GM23338 (cell line): ENCODE data around the gene PPL.

Source experiments
- CREB1 ChIP-seq: fragments of 250-450 bp; sonication (Bioruptor Pico); IDR thresholded peaks from 2 replicates; pipeline ENCODE4 v1.5.0; 2020; ENCODE audit warnings: low read depth, mild to moderate bottlenecking, moderate library complexity
- JUNB ChIP-seq: IDR thresholded peaks from one replicate; pipeline ENCODE4 v1.6.1; 2016; ENCODE audit warnings: antibody characterized with exemption; ENCODE audit not compliant: unreplicated experiment
- TF ChIP-seq, protein P1 (sequence below), 2 experiments: fragments of 200-600 bp in 1 of 2; sonication (generic) in 1 of 2; conservative IDR thresholded peaks; 2 replicates each; pipeline versions ENCODE4 v1.5.1 to v1.6.1; 2016 to 2017; ENCODE audit warnings: antibody characterized with exemption in 2 of 2, low read depth in 2 of 2, mild to moderate bottlenecking in 2 of 2, moderate library complexity in 1 of 2
- TF ChIP-seq, protein P2 (sequence below): IDR thresholded peaks from one replicate; pipeline ENCODE4 v1.6.1; 2018; ENCODE audit warnings: antibody characterized with exemption; ENCODE audit not compliant: unreplicated experiment
- TF ChIP-seq, protein P3 (sequence below): fragments of 250-450 bp; sonication (Bioruptor Pico); IDR thresholded peaks from 2 replicates; pipeline ENCODE4 v1.5.0; 2020; ENCODE audit warnings: mild to moderate bottlenecking, moderate library complexity

DNA sequence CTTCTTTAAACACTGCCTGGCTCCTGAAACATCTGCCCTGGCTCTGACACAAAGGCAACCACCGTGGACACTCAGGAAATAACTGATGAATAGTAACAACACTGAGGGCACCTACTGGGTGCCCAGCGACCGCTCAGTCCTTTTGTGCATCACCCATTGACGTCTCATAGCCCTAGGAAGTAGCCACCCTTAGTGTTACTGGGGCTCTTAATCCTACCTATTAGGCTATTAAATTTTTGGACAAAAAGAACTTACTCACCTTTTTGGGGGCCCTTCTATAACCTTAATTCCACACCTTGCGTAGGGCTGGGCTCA, 11.7 kb downstream of the PPL start:
- TF ChIP-seq, protein P1, sequence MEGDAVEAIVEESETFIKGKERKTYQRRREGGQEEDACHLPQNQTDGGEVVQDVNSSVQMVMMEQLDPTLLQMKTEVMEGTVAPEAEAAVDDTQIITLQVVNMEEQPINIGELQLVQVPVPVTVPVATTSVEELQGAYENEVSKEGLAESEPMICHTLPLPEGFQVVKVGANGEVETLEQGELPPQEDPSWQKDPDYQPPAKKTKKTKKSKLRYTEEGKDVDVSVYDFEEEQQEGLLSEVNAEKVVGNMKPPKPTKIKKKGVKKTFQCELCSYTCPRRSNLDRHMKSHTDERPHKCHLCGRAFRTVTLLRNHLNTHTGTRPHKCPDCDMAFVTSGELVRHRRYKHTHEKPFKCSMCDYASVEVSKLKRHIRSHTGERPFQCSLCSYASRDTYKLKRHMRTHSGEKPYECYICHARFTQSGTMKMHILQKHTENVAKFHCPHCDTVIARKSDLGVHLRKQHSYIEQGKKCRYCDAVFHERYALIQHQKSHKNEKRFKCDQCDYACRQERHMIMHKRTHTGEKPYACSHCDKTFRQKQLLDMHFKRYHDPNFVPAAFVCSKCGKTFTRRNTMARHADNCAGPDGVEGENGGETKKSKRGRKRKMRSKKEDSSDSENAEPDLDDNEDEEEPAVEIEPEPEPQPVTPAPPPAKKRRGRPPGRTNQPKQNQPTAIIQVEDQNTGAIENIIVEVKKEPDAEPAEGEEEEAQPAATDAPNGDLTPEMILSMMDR (conservative IDR thresholded peaks at IDR 0.05; ENCODE audit: low read depth in 2 of 2), result no peak
- TF ChIP-seq, protein P2, sequence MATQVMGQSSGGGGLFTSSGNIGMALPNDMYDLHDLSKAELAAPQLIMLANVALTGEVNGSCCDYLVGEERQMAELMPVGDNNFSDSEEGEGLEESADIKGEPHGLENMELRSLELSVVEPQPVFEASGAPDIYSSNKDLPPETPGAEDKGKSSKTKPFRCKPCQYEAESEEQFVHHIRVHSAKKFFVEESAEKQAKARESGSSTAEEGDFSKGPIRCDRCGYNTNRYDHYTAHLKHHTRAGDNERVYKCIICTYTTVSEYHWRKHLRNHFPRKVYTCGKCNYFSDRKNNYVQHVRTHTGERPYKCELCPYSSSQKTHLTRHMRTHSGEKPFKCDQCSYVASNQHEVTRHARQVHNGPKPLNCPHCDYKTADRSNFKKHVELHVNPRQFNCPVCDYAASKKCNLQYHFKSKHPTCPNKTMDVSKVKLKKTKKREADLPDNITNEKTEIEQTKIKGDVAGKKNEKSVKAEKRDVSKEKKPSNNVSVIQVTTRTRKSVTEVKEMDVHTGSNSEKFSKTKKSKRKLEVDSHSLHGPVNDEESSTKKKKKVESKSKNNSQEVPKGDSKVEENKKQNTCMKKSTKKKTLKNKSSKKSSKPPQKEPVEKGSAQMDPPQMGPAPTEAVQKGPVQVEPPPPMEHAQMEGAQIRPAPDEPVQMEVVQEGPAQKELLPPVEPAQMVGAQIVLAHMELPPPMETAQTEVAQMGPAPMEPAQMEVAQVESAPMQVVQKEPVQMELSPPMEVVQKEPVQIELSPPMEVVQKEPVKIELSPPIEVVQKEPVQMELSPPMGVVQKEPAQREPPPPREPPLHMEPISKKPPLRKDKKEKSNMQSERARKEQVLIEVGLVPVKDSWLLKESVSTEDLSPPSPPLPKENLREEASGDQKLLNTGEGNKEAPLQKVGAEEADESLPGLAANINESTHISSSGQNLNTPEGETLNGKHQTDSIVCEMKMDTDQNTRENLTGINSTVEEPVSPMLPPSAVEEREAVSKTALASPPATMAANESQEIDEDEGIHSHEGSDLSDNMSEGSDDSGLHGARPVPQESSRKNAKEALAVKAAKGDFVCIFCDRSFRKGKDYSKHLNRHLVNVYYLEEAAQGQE, result no peak
- no peak for TF ChIP-seq CREB1 (CRISPR knock-in tag)
- TF ChIP-seq, protein P3, sequence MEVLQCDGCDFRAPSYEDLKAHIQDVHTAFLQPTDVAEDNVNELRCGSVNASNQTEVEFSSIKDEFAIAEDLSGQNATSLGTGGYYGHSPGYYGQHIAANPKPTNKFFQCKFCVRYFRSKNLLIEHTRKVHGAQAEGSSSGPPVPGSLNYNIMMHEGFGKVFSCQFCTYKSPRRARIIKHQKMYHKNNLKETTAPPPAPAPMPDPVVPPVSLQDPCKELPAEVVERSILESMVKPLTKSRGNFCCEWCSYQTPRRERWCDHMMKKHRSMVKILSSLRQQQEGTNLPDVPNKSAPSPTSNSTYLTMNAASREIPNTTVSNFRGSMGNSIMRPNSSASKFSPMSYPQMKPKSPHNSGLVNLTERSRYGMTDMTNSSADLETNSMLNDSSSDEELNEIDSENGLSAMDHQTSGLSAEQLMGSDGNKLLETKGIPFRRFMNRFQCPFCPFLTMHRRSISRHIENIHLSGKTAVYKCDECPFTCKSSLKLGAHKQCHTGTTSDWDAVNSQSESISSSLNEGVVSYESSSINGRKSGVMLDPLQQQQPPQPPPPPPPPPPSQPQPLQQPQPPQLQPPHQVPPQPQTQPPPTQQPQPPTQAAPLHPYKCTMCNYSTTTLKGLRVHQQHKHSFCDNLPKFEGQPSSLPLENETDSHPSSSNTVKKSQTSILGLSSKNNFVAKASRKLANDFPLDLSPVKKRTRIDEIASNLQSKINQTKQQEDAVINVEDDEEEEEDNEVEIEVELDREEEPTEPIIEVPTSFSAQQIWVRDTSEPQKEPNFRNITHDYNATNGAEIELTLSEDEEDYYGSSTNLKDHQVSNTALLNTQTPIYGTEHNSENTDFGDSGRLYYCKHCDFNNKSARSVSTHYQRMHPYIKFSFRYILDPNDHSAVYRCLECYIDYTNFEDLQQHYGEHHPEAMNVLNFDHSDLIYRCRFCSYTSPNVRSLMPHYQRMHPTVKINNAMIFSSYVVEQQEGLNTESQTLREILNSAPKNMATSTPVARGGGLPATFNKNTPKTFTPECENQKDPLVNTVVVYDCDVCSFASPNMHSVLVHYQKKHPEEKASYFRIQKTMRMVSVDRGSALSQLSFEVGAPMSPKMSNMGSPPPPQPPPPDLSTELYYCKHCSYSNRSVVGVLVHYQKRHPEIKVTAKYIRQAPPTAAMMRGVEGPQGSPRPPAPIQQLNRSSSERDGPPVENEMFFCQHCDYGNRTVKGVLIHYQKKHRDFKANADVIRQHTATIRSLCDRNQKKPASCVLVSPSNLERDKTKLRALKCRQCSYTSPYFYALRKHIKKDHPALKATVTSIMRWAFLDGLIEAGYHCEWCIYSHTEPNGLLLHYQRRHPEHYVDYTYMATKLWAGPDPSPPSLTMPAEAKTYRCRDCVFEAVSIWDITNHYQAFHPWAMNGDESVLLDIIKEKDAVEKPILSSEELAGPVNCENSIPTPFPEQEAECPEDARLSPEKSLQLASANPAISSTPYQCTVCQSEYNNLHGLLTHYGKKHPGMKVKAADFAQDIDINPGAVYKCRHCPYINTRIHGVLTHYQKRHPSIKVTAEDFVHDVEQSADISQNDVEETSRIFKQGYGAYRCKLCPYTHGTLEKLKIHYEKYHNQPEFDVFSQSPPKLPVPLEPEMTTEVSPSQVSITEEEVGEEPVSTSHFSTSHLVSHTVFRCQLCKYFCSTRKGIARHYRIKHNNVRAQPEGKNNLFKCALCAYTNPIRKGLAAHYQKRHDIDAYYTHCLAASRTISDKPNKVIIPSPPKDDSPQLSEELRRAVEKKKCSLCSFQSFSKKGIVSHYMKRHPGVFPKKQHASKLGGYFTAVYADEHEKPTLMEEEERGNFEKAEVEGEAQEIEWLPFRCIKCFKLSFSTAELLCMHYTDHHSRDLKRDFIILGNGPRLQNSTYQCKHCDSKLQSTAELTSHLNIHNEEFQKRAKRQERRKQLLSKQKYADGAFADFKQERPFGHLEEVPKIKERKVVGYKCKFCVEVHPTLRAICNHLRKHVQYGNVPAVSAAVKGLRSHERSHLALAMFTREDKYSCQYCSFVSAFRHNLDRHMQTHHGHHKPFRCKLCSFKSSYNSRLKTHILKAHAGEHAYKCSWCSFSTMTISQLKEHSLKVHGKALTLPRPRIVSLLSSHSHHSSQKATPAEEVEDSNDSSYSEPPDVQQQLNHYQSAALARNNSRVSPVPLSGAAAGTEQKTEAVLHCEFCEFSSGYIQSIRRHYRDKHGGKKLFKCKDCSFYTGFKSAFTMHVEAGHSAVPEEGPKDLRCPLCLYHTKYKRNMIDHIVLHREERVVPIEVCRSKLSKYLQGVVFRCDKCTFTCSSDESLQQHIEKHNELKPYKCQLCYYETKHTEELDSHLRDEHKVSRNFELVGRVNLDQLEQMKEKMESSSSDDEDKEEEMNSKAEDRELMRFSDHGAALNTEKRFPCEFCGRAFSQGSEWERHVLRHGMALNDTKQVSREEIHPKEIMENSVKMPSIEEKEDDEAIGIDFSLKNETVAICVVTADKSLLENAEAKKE, result no peak
- TF ChIP-seq JUNB, result no peak
